ENCODE results near the gene ADD1. TPM values are rescaled to one million over a fixed set of nuclear protein-coding genes. Genes with fewer than 3 reads are reported as not detected.

Gene ADD1
- total and polyA plus RNA-seq, 2 of the 13 experiments (the other 11 are each of a cell fraction or from before 2014, with no cell fraction given) = 73.9 to 122 TPM

GRCh38 chr4:2823671-2824328 is 19.8 kb upstream of the ADD1 start:
- Histone ChIP-seq H3K4me3 (replicated peaks in 1 of 3; ENCODE audit: insufficient read depth in 1 of 3, low read depth in 2 of 3, low read length in 3 of 3) (no peak overlapping the region), H3K9me3 (ENCODE audit: low read length) (no peaks in the 10 kb centered on the region), H3K4me2 (ENCODE audit: low read depth, low read length) (no peak overlapping the region), H3K27ac (ENCODE audit: extremely low read length, insufficient read depth, low read length) (no peak overlapping the region), H3K36me3 (replicated peaks in 1 of 2; ENCODE audit: control insufficient read depth in 1 of 2, insufficient read depth in 2 of 2, low read length in 2 of 2) (peaks cover 20 to 59% of the 10 kb centered on the region in 2 experiments; a peak in 4 of 5 replicates), H3K4me1 (ENCODE audit: insufficient read depth, low read length) (no peaks in the 10 kb centered on the region), H4K20me1 (ENCODE audit: insufficient read depth, low read length) (peaks cover 3% of the 10 kb centered on the region; the same call in 1 of the 2 replicates), H2AFZ (ENCODE audit: low read length) (no peak overlapping the region), H3K79me2 (ENCODE audit: insufficient read depth, low read length) (no peaks in the 10 kb centered on the region), H3K9ac (ENCODE audit: insufficient read depth, low read depth, low read length) (no peak overlapping the region), H3K27me3 (ENCODE audit: control insufficient read depth in 1 of 2, insufficient read depth in 2 of 2, low read length in 2 of 2) (no peaks in the 10 kb centered on the region)
- in situ Hi-C loops (cut with HindIII; ENCODE audit: extremely low pct_ligation_motif_present, low pct_unique_long_range_greater_than_20kb) (no loop called here), intact Hi-C loops (cut with micrococcal nuclease; ENCODE audit: unreplicated experiment) (no loop called here)
- DNase-seq (ENCODE audit: low spot score) (no peak), FAIRE-seq (no peak), ATAC-seq (no peak)
- POLR2A ChIA-PET = no interaction called here
- no peak for TF ChIP-seq ZNF512B (CRISPR knock-in tag; IDR thresholded peaks at IDR 0.05; ENCODE audit: borderline replicate concordance)
- no TSS peak for BruUV-seq (replicated peaks)
- WGBS (ENCODE audit: low lambda C conversion rate) = 96% methylated on average over 5 of the region's 14 CpGs
- CTCF ChIA-PET (ENCODE audit: low intra/inter-chr PET ratio, low total read pairs) = no interaction called here

- no peaks in the 10 kb centered on the region for H3K27me3 ChIP-seq (ENCODE audit: control insufficient read depth in 1 of 2, insufficient read depth in 2 of 2, low read length in 2 of 2)
- BruUV-seq (replicated peaks) = no TSS peak
- no peak overlapping the region for H3K9ac ChIP-seq (ENCODE audit: insufficient read depth, low read depth, low read length)
- no peak overlapping the region for H3K4me3 ChIP-seq (replicated peaks in 1 of 3; ENCODE audit: insufficient read depth in 1 of 3, low read depth in 2 of 3, low read length in 3 of 3)
- ATAC-seq = no peak
- no CpG with 5 or more reads among the region's 24 CpGs for WGBS (ENCODE audit: low lambda C conversion rate)
- POLR2A ChIA-PET = no interaction called here
- H3K79me2 ChIP-seq (ENCODE audit: insufficient read depth, low read length) = no peaks in the 10 kb centered on the region
- H3K36me3 ChIP-seq (replicated peaks in 1 of 2; ENCODE audit: control insufficient read depth in 1 of 2, insufficient read depth in 2 of 2, low read length in 2 of 2) = peaks cover 20 to 59% of the 10 kb centered on the region in 2 experiments; a peak in 4 of 5 replicates
- intact Hi-C loops (cut with micrococcal nuclease; ENCODE audit: unreplicated experiment) (no loop called here), in situ Hi-C loops (cut with HindIII; ENCODE audit: extremely low pct_ligation_motif_present, low pct_unique_long_range_greater_than_20kb) (no loop called here)
- no peaks in the 10 kb centered on the region for H3K9me3 ChIP-seq (ENCODE audit: low read length)
- CTCF ChIA-PET (ENCODE audit: low intra/inter-chr PET ratio, low total read pairs) = no interaction called here
- H3K4me1 ChIP-seq (ENCODE audit: insufficient read depth, low read length) = no peaks in the 10 kb centered on the region
- FAIRE-seq = no peak
- no peak overlapping the region for H3K4me2 ChIP-seq (ENCODE audit: low read depth, low read length)
- no peak overlapping the region for H3K27ac ChIP-seq (ENCODE audit: extremely low read length, insufficient read depth, low read length)
- DNase-seq (ENCODE audit: low spot score) = no peak
- no peak overlapping the region for H2AFZ ChIP-seq (ENCODE audit: low read length)
- H4K20me1 ChIP-seq (ENCODE audit: insufficient read depth, low read length) = peaks cover 3% of the 10 kb centered on the region; the same call in 1 of the 2 replicates
- no peak for TF ChIP-seq GLI4 (CRISPR knock-in tag; IDR thresholded peaks at IDR 0.05; ENCODE audit: borderline replicate concordance)
- no peak for TF ChIP-seq FOXO1 (CRISPR knock-in tag; IDR thresholded peaks at IDR 0.05)
- no peak for TF ChIP-seq KLF13 (CRISPR knock-in tag; IDR thresholded peaks at IDR 0.05)
- TF ChIP-seq RARA (CRISPR knock-in tag; IDR thresholded peaks at IDR 0.05) = no peak
- TF ChIP-seq MTF2 (CRISPR knock-in tag; IDR thresholded peaks at IDR 0.05; ENCODE audit: borderline replicate concordance) = no peak
- TF ChIP-seq CHD4 (IDR thresholded peaks at IDR 0.05; ENCODE audit: borderline replicate concordance, low read length) = no peak
- TF ChIP-seq PPARG (CRISPR knock-in tag; conservative IDR thresholded peaks at IDR 0.05) = no peak
- TF ChIP-seq ETV6 (CRISPR knock-in tag; conservative IDR thresholded peaks at IDR 0.05) = no peak
- no peak for TF ChIP-seq HDAC6 (IDR thresholded peaks at IDR 0.05; ENCODE audit: low read depth, low read length)
- TF ChIP-seq KLF9 (CRISPR knock-in tag; IDR thresholded peaks at IDR 0.05; ENCODE audit: low read depth) = no peak
- no peak for TF ChIP-seq GMEB1 (CRISPR knock-in tag; IDR thresholded peaks at IDR 0.05; ENCODE audit: borderline replicate concordance)
- no peak for TF ChIP-seq HMG20A (CRISPR knock-in tag; IDR thresholded peaks at IDR 0.05; ENCODE audit: borderline replicate concordance)
- TF ChIP-seq PAWR (CRISPR knock-in tag; IDR thresholded peaks at IDR 0.05; ENCODE audit: borderline replicate concordance) = no peak
- TF ChIP-seq ZNF460 (CRISPR knock-in tag; IDR thresholded peaks at IDR 0.05; ENCODE audit: borderline replicate concordance) = no peak
Observed at GRCh38 chr4:2824329-2824835, 19.3 kb upstream of the ADD1 start.
